Gastrocnemius medialis (tissue), 4 donors: ENCODE data around the gene INTS15.

Experiments used
- CTCF ChIP-seq, 5 experiments: fragments of 450-650 bp in 3 of 5; fragments of 200-600 bp in 2 of 5; sonication (generic) in 2 of 5; IDR thresholded peaks in 4 of 5; conservative IDR thresholded peaks in 1 of 5; 1 replicate in 4 of 5; 2 replicates in 1 of 5; pipeline ENCODE4 v1.5.1; 2016 to 2019; ENCODE audit warnings: antibody characterized with exemption in 5 of 5, mild to moderate bottlenecking in 3 of 5, moderate library complexity in 3 of 5
- POLR2A ChIP-seq, 2 donors: fragments of 450-650 bp; IDR thresholded peaks; one replicate each; pipeline ENCODE4 v1.6.1; 2017; ENCODE audit warnings: antibody characterized with exemption in 2 of 2, mild to moderate bottlenecking in 2 of 2, moderate library complexity in 2 of 2

DNA sequence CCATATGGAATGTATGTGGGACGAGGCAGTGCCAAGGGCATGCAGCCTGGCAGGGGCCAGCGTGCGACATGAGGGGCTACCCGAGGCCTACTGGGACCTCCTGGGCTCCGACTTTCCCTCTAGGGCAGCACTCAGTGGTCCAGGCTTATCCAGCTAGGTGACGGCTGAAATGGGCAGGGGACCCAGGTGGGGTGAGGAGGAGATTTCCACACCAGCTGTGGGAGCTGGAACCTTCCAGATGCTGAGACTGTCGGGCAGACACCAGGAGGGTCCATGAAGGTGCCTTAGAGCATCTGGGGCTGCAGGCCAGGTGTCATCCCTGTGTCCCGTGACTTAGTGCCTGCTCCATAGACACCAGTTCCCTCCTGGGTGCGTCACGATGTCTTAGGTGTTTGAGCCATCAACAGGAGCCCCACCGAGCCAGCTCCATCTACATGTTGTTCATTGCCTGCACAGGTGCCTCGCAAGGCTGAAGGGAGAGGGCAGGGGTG lies 60.7 kb downstream of the INTS15 start:
- TF ChIP-seq CTCF (IDR thresholded peaks at IDR 0.05 in 4 of 5, conservative IDR thresholded peaks at IDR 0.05 in 1 of 5) (no peak), POLR2A (IDR thresholded peaks at IDR 0.05) (no peak)
